Measurements from ENCODE around the gene SLA2. TPM values are rescaled to one million over a fixed set of nuclear protein-coding genes. Genes with fewer than 3 reads are reported as not detected.

Gene SLA2
- polyA plus RNA-seq, 1 donor from 2014 or later = 0.33 TPM

DNA sequence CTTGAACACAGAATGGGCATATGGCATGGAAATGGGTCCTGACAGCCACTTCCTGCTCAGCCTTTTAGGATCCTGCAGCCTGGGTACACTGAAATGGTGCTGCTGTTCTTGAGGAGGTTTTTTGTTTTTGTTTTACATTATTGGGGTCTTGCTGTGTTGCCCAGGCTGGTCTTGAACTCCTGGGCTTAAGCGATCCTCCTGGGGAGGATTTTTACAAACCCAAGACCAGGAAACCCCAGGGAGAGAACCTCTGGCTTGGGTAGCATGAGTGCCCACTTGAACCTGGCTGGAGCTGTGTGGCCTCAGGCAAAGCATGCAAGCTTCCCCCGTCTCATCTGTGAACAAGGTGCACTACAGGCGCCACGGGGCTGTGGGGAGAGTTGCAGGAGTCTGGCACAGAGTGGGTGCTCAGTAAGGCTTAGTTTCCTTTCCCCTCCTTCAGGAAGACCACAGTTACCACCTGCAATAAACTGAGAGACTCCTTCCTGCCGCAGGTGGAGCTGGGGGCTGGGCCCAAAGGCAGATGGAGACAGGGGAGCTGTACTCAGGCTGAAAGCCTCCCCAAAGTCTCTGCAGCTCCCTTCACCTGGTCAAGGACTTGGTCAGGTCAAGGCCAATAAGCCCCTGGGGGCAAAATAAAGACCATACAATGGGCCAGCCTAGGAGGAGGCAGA is 1.8 kb downstream of the SLA2 start:
- no peaks in the 10 kb centered on the region for H3K79me2 ChIP-seq (replicated peaks; ENCODE audit: insufficient read depth, low read length)
- H3F3A ChIP-seq (ENCODE audit: insufficient read depth, low read length, poor library complexity, severe bottlenecking) = no peaks in the 10 kb centered on the region
- no peaks in the 10 kb centered on the region for H3K9me3 ChIP-seq (ENCODE audit: low read length)
- H3K36me3 ChIP-seq (ENCODE audit: insufficient read depth, low read length) = no peaks in the 10 kb centered on the region
- no peak overlapping the region for H3K27ac ChIP-seq (ENCODE audit: low read length)
- TF ChIP-seq, protein P1, sequence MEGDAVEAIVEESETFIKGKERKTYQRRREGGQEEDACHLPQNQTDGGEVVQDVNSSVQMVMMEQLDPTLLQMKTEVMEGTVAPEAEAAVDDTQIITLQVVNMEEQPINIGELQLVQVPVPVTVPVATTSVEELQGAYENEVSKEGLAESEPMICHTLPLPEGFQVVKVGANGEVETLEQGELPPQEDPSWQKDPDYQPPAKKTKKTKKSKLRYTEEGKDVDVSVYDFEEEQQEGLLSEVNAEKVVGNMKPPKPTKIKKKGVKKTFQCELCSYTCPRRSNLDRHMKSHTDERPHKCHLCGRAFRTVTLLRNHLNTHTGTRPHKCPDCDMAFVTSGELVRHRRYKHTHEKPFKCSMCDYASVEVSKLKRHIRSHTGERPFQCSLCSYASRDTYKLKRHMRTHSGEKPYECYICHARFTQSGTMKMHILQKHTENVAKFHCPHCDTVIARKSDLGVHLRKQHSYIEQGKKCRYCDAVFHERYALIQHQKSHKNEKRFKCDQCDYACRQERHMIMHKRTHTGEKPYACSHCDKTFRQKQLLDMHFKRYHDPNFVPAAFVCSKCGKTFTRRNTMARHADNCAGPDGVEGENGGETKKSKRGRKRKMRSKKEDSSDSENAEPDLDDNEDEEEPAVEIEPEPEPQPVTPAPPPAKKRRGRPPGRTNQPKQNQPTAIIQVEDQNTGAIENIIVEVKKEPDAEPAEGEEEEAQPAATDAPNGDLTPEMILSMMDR (IDR thresholded peaks at IDR 0.05; ENCODE audit: poor library complexity, severe bottlenecking) = no peak
- no peak for TF ChIP-seq MXI1 (conservative IDR thresholded peaks at IDR 0.05; ENCODE audit: poor library complexity, severe bottlenecking)
- TF ChIP-seq, protein P2, sequence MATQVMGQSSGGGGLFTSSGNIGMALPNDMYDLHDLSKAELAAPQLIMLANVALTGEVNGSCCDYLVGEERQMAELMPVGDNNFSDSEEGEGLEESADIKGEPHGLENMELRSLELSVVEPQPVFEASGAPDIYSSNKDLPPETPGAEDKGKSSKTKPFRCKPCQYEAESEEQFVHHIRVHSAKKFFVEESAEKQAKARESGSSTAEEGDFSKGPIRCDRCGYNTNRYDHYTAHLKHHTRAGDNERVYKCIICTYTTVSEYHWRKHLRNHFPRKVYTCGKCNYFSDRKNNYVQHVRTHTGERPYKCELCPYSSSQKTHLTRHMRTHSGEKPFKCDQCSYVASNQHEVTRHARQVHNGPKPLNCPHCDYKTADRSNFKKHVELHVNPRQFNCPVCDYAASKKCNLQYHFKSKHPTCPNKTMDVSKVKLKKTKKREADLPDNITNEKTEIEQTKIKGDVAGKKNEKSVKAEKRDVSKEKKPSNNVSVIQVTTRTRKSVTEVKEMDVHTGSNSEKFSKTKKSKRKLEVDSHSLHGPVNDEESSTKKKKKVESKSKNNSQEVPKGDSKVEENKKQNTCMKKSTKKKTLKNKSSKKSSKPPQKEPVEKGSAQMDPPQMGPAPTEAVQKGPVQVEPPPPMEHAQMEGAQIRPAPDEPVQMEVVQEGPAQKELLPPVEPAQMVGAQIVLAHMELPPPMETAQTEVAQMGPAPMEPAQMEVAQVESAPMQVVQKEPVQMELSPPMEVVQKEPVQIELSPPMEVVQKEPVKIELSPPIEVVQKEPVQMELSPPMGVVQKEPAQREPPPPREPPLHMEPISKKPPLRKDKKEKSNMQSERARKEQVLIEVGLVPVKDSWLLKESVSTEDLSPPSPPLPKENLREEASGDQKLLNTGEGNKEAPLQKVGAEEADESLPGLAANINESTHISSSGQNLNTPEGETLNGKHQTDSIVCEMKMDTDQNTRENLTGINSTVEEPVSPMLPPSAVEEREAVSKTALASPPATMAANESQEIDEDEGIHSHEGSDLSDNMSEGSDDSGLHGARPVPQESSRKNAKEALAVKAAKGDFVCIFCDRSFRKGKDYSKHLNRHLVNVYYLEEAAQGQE (IDR thresholded peaks at IDR 0.05; ENCODE audit: borderline replicate concordance) = no peak
- no peak for TF ChIP-seq TAF1 (IDR thresholded peaks at IDR 0.05; ENCODE audit: low read depth)
- no peak for TF ChIP-seq EZH2 (IDR thresholded peaks at IDR 0.05; ENCODE audit: borderline replicate concordance, insufficient read depth, low read length, poor library complexity, severe bottlenecking)
- TF ChIP-seq SMC3 (conservative IDR thresholded peaks at IDR 0.05; ENCODE audit: poor library complexity) = no peak
- TF ChIP-seq EP300 (conservative IDR thresholded peaks at IDR 0.05; ENCODE audit: poor library complexity, severe bottlenecking) = no peak
- TF ChIP-seq POLR2AphosphoS5 (IDR thresholded peaks at IDR 0.05) = no peak
- no peak for TF ChIP-seq RAD21 (conservative IDR thresholded peaks at IDR 0.05)
- no peak overlapping the region for H3K4me2 ChIP-seq (ENCODE audit: low read length)
- H3K27me3 ChIP-seq (ENCODE audit: insufficient read depth, low read depth, low read length) = no peaks in the 10 kb centered on the region
- no peaks in the 10 kb centered on the region for H3K9me2 ChIP-seq (ENCODE audit: insufficient read depth, low read length)
- no peak overlapping the region for H3K4me3 ChIP-seq (ENCODE audit: low read length)
- no peaks in the 10 kb centered on the region for H4K20me1 ChIP-seq (ENCODE audit: insufficient read depth)
- H2AFZ ChIP-seq (ENCODE audit: low read depth, low read length) = no peak overlapping the region
- H3K9ac ChIP-seq (ENCODE audit: low read length) = no peak overlapping the region

DNA sequence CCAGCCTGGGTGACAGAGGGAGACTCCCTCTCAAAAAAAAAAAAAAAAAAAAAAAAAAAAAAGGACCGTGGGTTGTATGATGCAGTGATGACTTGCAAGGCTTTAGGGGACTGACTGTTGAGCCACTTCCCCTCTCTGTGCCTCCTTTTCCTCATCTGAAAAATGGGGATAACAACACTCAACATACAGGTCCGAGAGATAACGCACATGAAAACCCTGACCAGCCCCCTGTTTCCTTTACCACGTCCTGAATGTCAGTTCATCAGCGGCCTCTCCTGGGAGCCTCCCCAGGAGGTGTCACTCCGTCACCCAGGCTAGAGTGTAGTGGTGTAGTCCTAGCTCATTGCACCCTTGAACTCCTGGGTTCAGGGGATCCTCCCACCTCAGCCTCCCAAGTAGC is 3.9 kb downstream of the SLA2 start:
- Histone ChIP-seq H3K4me3 (ENCODE audit: low read length) (no peak overlapping the region), H3K4me2 (ENCODE audit: low read length) (no peak overlapping the region), H3K27ac (ENCODE audit: low read length) (no peak overlapping the region), H3K27me3 (ENCODE audit: insufficient read depth, low read depth, low read length) (no peaks in the 10 kb centered on the region), H3K79me2 (replicated peaks; ENCODE audit: insufficient read depth, low read length) (no peaks in the 10 kb centered on the region), H2AFZ (ENCODE audit: low read depth, low read length) (no peak overlapping the region), H3F3A (ENCODE audit: insufficient read depth, low read length, poor library complexity, severe bottlenecking) (no peaks in the 10 kb centered on the region), H4K20me1 (ENCODE audit: insufficient read depth) (no peaks in the 10 kb centered on the region), H3K36me3 (ENCODE audit: insufficient read depth, low read length) (no peaks in the 10 kb centered on the region), H3K9me3 (ENCODE audit: low read length) (no peaks in the 10 kb centered on the region), H3K9me2 (ENCODE audit: insufficient read depth, low read length) (no peaks in the 10 kb centered on the region), H3K9ac (ENCODE audit: low read length) (no peak overlapping the region)
- TF ChIP-seq EZH2 (IDR thresholded peaks at IDR 0.05; ENCODE audit: borderline replicate concordance, insufficient read depth, low read length, poor library complexity, severe bottlenecking) = no peak
- TF ChIP-seq MXI1 (conservative IDR thresholded peaks at IDR 0.05; ENCODE audit: poor library complexity, severe bottlenecking) = no peak
- TF ChIP-seq SMC3 (conservative IDR thresholded peaks at IDR 0.05; ENCODE audit: poor library complexity) = no peak
- TF ChIP-seq, protein P2 (IDR thresholded peaks at IDR 0.05; ENCODE audit: borderline replicate concordance) = no peak
- TF ChIP-seq, protein P1 (IDR thresholded peaks at IDR 0.05; ENCODE audit: poor library complexity, severe bottlenecking) = no peak
- TF ChIP-seq POLR2AphosphoS5 (IDR thresholded peaks at IDR 0.05) = no peak
- TF ChIP-seq EP300 (conservative IDR thresholded peaks at IDR 0.05; ENCODE audit: poor library complexity, severe bottlenecking) = no peak
- no peak for TF ChIP-seq TAF1 (IDR thresholded peaks at IDR 0.05; ENCODE audit: low read depth)
- TF ChIP-seq RAD21 (conservative IDR thresholded peaks at IDR 0.05) = no peak

Data from neural cell (in vitro differentiated cells).